Endometrial microvascular endothelial cells (primary cell): Measurements from ENCODE around the gene POGLUT3. TPM values are rescaled to one million over a fixed set of nuclear protein-coding genes. Genes with fewer than 3 reads are reported as not detected.

Experiments used
- in situ Hi-C: cut with HindIII; loops from 2 replicates; pipeline ENCODE4 v1.10.0; 2017; ENCODE audit warnings: low sequenced_read_pairs, low pct_unique_long_range_greater_than_20kb; ENCODE audit errors: inconsistent ontology term
- total RNA-seq: library from RNA; depleted of rRNA; stranded (reverse); fragments of >200 nt; gene quantifications from one replicate; pipeline ENCODE4 v1.2.3, GENCODE V29; 2015; ENCODE audit errors: inconsistent ontology term

Gene POGLUT3
- total RNA-seq, 1 donor from 2014 or later: 49.4 TPM

- in situ Hi-C loops: no loop called here
Observed at GRCh38 chr11:108508653-108509593, 10.7 kb upstream of the POGLUT3 start.

DNA sequence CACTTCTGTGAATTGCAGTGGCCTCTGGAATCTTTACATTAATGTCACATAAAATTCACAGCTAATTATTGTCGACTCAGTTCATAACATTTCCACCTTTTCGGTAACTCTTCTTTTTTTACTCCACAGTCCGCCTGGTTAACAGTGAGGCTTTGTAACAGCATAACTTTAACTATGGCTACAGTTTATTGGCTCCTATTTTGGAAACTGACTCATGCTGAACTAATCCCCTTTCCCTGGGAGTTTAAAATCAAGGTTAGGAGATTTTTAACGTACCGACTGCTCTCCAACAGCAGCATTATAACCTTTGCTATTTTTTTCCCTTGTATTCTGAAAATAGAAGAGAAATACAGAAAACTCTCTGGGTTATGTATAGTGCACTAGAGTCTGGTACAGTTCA lies 3.2 kb upstream of the POGLUT3 start:
- in situ Hi-C loops: no loop called here

DNA sequence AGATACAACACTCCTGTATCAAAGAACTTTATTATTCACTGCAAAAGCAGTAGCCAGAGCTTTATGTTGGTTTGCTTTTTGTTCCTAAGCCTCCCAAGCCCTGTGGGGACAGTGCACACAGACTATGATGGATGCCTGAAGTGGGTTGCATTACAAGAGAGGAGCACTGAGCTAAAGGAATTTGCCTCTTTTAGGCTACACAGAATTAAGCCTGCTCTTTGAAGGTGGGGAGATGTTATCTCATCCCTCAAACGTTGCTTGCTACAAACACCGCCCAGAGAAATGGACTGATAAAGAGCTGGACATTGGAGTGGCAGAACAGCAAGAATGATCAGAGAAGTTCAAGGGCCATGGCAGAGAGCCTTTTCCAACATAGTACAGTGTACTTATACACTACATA lies 2.5 kb upstream of the POGLUT3 start:
- in situ Hi-C loops: no loop called here

- in situ Hi-C loops: no loop called here
Observed at GRCh38 chr11:108500169-108500568, 2.0 kb upstream of the POGLUT3 start.

GRCh38 chr11:108498816-108499408 lies 728 bp upstream of the POGLUT3 start:
- in situ Hi-C loops: no loop called here

- in situ Hi-C loops: no loop called here
Observed at GRCh38 chr11:108497317-108498045, 703 bp downstream of the POGLUT3 start.

GRCh38 chr11:108496643-108497256 lies 1.4 kb downstream of the POGLUT3 start:
- in situ Hi-C loops: no loop called here

DNA sequence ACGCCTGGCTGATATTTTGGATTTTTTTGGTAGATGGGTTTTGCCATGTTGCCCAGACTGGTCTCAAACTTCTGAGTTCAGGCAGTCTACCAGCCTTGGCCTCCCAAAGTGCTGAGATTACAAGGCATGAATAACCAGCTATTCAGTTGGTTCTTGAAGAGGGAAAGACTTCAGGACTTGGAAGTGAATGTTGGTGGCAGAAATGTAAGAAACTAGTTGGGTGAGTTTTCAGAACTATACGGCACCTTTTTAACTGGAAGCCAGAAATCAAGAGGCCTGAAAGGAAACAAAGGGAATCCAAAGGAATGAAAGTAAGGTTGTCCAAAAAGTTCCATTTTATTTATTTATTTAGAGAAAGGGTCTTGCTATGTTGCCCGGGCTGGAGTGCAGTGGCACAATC lies 2.9 kb downstream of the POGLUT3 start:
- in situ Hi-C loops: no loop called here

GRCh38 chr11:108494182-108494581 lies 4.0 kb downstream of the POGLUT3 start:
- in situ Hi-C loops: no loop called here

GRCh38 chr11:108491936-108492335 lies 6.2 kb downstream of the POGLUT3 start:
- in situ Hi-C loops: no loop called here

- in situ Hi-C loops: no loop called here
Observed at GRCh38 chr11:108486828-108487227, 11.4 kb downstream of the POGLUT3 start.

- in situ Hi-C loops: no loop called here
Observed at GRCh38 chr11:108486331-108486730, 11.9 kb downstream of the POGLUT3 start.

GRCh38 chr11:108483163-108483562 lies 15.0 kb downstream of the POGLUT3 start:
- in situ Hi-C loops: no loop called here

- in situ Hi-C loops: no loop called here
Observed at GRCh38 chr11:108474664-108475463, 23.3 kb downstream of the POGLUT3 start.

DNA sequence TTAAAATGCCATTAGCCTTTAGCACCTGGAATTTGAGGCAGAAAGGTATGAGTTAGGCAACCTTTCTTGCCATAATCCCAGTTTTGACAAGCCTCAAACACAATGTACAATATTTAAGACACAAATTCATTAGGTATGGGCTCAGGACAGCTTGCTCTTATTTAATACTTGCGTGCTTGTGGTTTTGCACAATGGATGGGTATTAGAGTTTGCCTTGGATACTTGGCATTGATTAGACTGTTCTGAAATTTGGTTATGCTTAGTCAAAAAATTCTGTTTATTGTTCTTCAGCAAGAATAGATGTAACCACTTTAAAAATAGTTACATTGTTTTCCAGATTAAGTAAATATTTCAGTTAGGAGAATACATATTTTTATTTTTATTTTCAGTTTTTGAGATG lies 25.5 kb downstream of the POGLUT3 start:
- in situ Hi-C loops: no loop called here

- in situ Hi-C loops: no loop called here
Observed at GRCh38 chr11:108468478-108468864, 29.7 kb downstream of the POGLUT3 start.

- in situ Hi-C loops: no loop called here
Observed at GRCh38 chr11:108467091-108467823, 30.9 kb downstream of the POGLUT3 start, which contains the start of gene C11orf65. C11orf65 (minus strand) TSS chr11:108467529; CDS start chr11:108461559, 5,970 bp downstream.

- in situ Hi-C loops: no loop called here
Observed at GRCh38 chr11:108466405-108466804, 31.8 kb downstream of the POGLUT3 start.
